GM21717 (cell line): ENCODE results near the gene SLFN11.
"Not testable (repeated sequence)": the region's sequence is repeated elsewhere in the genome, so short reads cannot be mapped to it uniquely, and the experiment has no call there.

ENCODE experiments used
- ATAC-seq: cut with Tn5 transposase; IDR thresholded peaks from one replicate; pipeline ENCODE4 v1.9.1; 2021; ENCODE audit warnings: mild to moderate bottlenecking, moderate library complexity; ENCODE audit not compliant: unreplicated experiment

SLFN11 gene

GRCh38 chr17:35373534-35373983 is at the start of gene SLFN11:
TSS of gene SLFN11 (minus strand) at chr17:35373621. CDS start at chr17:35363807, 9,814 bp downstream.
- ATAC-seq: no peak

GRCh38 chr17:35421069-35421468 is 47.6 kb upstream of the SLFN11 start:
- ATAC-seq: not testable (repeated sequence)

GRCh38 chr17:35416659-35417058 is 43.2 kb upstream of the SLFN11 start:
- ATAC-seq: no peak

GRCh38 chr17:35414707-35415106 is 41.3 kb upstream of the SLFN11 start:
- ATAC-seq: not testable (repeated sequence)

- no peak for ATAC-seq
Measured at GRCh38 chr17:35414247-35414646, 40.8 kb upstream of the SLFN11 start.

GRCh38 chr17:35407531-35407930 is 34.1 kb upstream of the SLFN11 start:
- no peak for ATAC-seq

GRCh38 chr17:35406568-35406967 is 33.1 kb upstream of the SLFN11 start:
- ATAC-seq: no peak

GRCh38 chr17:35404360-35404759 is 30.9 kb upstream of the SLFN11 start:
- no peak for ATAC-seq

- ATAC-seq: not testable (repeated sequence)
Measured at GRCh38 chr17:35393783-35394182, 20.4 kb upstream of the SLFN11 start.

GRCh38 chr17:35390663-35391062 is 17.2 kb upstream of the SLFN11 start:
- no peak for ATAC-seq

GRCh38 chr17:35390156-35390555 is 16.7 kb upstream of the SLFN11 start:
- ATAC-seq: no peak

GRCh38 chr17:35387496-35387895 is 14.1 kb upstream of the SLFN11 start:
- ATAC-seq: no peak

GRCh38 chr17:35377706-35378105 is 4.3 kb upstream of the SLFN11 start:
- ATAC-seq: no peak

GRCh38 chr17:35377068-35377467 is 3.6 kb upstream of the SLFN11 start:
- no peak for ATAC-seq

GRCh38 chr17:35376245-35376644 is 2.8 kb upstream of the SLFN11 start:
- no peak for ATAC-seq

- ATAC-seq: no peak
Measured at GRCh38 chr17:35374766-35375344, 1.4 kb upstream of the SLFN11 start.

GRCh38 chr17:35373984-35374765 is 754 bp upstream of the SLFN11 start:
- no peak for ATAC-seq

GRCh38 chr17:35372846-35373533 is 431 bp downstream of the SLFN11 start:
- ATAC-seq: no peak

- ATAC-seq: no peak
Measured at GRCh38 chr17:35371934-35372333, 1.5 kb downstream of the SLFN11 start.

- ATAC-seq: peak; percentile 92
Measured at GRCh38 chr17:35368081-35368830, 5.2 kb downstream of the SLFN11 start.

- ATAC-seq: no peak
Measured at GRCh38 chr17:35361027-35361426, 12.4 kb downstream of the SLFN11 start.
